Lower leg skin (tissue), 3 donors: ENCODE measurements around the gene FBXW4.

Source experiments
- POLR2A ChIP-seq, 2 donors: fragments of 450-650 bp; IDR thresholded peaks; one replicate each; pipeline ENCODE4 v1.6.1; 2016 to 2017; ENCODE audit warnings: antibody characterized with exemption in 2 of 2, mild to moderate bottlenecking in 1 of 2, moderate library complexity in 1 of 2
- TF ChIP-seq, protein P1 (sequence below), 3 donors: fragments of 450-650 bp; IDR thresholded peaks; one replicate each; pipeline ENCODE4 v1.5.1; 2016; ENCODE audit warnings: antibody characterized with exemption in 3 of 3, mild to moderate bottlenecking in 3 of 3, moderate library complexity in 2 of 3

DNA sequence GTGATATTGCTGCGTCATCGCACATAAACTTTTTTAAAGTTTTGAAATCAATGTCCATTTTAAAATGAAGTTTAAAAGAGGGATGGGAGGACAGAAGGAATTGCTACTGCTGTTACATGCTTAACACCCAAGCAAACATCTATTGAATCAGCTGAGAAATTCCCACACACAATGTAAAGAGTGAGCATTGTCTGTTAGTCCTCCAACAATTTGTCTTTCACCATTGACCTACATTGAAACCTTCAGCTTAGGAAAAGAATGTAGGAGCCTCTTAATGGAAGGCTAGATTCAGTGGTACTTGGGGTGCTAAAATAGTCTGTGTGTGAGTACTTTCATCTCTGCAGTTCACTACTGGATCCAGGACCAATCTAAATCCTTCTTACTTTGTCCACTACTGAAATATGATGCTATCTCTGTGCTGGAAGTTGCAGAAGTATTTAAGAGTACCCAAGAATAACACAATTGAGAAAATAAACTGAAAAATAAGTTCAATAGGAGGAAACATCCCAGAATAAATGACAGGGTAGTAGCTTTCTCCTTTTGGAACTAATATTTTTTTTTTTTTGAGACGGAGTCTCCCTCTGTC lies 23.8 kb upstream of the FBXW4 start:
- TF ChIP-seq POLR2A (IDR thresholded peaks at IDR 0.05): no peak
- TF ChIP-seq, protein P1, sequence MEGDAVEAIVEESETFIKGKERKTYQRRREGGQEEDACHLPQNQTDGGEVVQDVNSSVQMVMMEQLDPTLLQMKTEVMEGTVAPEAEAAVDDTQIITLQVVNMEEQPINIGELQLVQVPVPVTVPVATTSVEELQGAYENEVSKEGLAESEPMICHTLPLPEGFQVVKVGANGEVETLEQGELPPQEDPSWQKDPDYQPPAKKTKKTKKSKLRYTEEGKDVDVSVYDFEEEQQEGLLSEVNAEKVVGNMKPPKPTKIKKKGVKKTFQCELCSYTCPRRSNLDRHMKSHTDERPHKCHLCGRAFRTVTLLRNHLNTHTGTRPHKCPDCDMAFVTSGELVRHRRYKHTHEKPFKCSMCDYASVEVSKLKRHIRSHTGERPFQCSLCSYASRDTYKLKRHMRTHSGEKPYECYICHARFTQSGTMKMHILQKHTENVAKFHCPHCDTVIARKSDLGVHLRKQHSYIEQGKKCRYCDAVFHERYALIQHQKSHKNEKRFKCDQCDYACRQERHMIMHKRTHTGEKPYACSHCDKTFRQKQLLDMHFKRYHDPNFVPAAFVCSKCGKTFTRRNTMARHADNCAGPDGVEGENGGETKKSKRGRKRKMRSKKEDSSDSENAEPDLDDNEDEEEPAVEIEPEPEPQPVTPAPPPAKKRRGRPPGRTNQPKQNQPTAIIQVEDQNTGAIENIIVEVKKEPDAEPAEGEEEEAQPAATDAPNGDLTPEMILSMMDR (IDR thresholded peaks at IDR 0.05): no peak
